ENCODE data around the gene PATL2. TPM values are rescaled to one million over a fixed set of nuclear protein-coding genes. Genes with fewer than 3 reads are reported as not detected.

PATL2 gene
- total RNA-seq, 6 experiments from 2014 or later: 0.28 to 1.9 (median 0.71) TPM

DNA sequence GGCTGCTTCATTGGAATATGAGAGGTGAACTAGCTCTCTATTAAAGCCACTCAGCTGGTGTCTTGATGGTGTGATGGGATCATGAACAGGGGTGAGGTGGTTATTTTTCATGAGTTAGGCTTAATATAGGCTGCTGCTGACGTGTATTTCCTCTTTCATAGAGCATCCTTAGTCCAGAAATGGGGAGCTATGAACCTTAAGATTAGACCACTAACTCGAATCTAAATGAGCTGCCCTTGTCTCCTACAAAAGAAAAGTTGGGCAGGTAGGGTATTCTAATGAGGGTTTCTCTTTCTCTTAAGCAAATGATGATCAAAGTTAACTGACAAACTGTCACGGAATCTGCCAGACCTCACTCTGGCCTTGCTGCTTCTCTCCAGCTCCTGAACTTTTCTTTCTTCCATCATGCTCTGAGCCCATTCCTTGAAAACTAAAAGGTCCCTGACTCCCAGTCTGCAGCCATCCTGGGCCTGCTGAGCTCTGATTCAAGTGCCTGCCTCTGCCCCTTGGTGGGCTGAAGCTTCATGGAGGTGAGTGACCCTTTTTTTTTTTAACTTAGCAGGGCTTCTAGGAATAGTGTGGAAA is 25.1 kb upstream of the PATL2 start, which contains the start of gene TRIM69:
TRIM69 (plus strand) TSS at position 348 of the 585 bp plus-strand sequence; CDS start at position 525, 177 bp downstream.
- no peaks in the 10 kb centered on the region for H3K36me3 ChIP-seq
- H3K4me1 ChIP-seq: no peaks in the 10 kb centered on the region
- H3K9me3 ChIP-seq: no peaks in the 10 kb centered on the region
- TF ChIP-seq, protein P1, sequence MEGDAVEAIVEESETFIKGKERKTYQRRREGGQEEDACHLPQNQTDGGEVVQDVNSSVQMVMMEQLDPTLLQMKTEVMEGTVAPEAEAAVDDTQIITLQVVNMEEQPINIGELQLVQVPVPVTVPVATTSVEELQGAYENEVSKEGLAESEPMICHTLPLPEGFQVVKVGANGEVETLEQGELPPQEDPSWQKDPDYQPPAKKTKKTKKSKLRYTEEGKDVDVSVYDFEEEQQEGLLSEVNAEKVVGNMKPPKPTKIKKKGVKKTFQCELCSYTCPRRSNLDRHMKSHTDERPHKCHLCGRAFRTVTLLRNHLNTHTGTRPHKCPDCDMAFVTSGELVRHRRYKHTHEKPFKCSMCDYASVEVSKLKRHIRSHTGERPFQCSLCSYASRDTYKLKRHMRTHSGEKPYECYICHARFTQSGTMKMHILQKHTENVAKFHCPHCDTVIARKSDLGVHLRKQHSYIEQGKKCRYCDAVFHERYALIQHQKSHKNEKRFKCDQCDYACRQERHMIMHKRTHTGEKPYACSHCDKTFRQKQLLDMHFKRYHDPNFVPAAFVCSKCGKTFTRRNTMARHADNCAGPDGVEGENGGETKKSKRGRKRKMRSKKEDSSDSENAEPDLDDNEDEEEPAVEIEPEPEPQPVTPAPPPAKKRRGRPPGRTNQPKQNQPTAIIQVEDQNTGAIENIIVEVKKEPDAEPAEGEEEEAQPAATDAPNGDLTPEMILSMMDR (IDR thresholded peaks at IDR 0.05): no peak
- TF ChIP-seq POLR2A (IDR thresholded peaks at IDR 0.05): no peak
- peak within 1 kb of the TSS; percentile 4 to 48 (median 31) for H3K27ac ChIP-seq
- peak in 2 of 4 donors; percentile 9 to 26 for ATAC-seq
- no peak within 1 kb of the TSS for H3K4me3 ChIP-seq
- no peak for DNase-seq
- 71% methylated on average over 3 of the region's 3 CpGs for WGBS (ENCODE audit: insufficient coverage, low coverage, low lambda C conversion rate, missing lambda C conversion rate)
- intact Hi-C loops (cut with DNase I): loop anchor here (10.0 kb wide), 1 partner anchor 71 kb away; the partner anchor contains the start of gene SPG11 (in 2 of the 2)
- H3K27me3 ChIP-seq: no peaks in the 10 kb centered on the region

DNA sequence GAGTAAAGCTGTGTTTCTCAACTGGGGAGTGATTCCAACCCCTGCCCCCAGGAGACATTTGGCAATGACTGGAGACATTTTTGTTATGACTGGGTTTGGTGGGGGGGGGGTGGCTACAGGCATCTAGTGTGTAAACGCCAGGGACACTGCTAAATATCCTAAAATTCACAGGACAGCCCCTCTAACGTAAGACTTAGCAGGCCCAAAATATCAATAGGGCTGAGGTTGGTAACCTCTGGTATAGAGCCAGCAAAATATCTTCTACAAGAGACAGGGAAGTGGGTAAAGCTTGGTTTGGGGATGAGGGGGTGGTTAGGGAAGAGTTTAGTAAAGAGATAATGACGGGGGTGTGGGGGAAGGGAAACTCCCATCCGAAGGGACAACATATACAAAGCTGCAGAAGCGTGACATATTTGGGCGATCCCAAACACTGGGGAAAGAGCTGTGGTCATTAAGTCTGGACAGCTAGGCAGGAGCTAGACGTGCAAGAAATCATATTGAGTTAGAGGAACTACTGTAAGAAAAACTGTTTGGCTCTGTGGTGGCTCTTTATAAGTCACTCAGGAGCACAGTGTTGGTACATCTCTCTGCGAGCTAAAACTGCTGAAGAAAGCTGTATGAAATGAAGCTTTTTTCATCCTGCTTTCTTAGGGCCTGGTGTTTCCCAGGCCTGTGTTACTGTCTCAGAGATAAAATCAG is 24.5 kb upstream of the PATL2 start:
- no peaks in the 10 kb centered on the region for H3K9me3 ChIP-seq
- H3K36me3 ChIP-seq: no peaks in the 10 kb centered on the region
- H3K27ac ChIP-seq: peak overlapping the region; percentile 4 to 48 (median 31)
- H3K27me3 ChIP-seq: no peaks in the 10 kb centered on the region
- ATAC-seq (peak; percentile 49 to 72 (median 60)), DNase-seq (no peak)
- 40% methylated on average over 8 of the region's 8 CpGs for WGBS (ENCODE audit: insufficient coverage, low coverage, low lambda C conversion rate, missing lambda C conversion rate)
- peaks cover 0 to 3% (median 0%) of the 10 kb centered on the region in 4 donors for H3K4me1 ChIP-seq
- intact Hi-C loops (cut with DNase I): loop anchor here (10.0 kb wide), 1 partner anchor 71 kb away; the partner anchor contains the start of gene SPG11 (in 2 of the 2)
- no peak for TF ChIP-seq POLR2A (IDR thresholded peaks at IDR 0.05)
- TF ChIP-seq, protein P1 (IDR thresholded peaks at IDR 0.05): no peak
- no peak overlapping the region for H3K4me3 ChIP-seq

DNA sequence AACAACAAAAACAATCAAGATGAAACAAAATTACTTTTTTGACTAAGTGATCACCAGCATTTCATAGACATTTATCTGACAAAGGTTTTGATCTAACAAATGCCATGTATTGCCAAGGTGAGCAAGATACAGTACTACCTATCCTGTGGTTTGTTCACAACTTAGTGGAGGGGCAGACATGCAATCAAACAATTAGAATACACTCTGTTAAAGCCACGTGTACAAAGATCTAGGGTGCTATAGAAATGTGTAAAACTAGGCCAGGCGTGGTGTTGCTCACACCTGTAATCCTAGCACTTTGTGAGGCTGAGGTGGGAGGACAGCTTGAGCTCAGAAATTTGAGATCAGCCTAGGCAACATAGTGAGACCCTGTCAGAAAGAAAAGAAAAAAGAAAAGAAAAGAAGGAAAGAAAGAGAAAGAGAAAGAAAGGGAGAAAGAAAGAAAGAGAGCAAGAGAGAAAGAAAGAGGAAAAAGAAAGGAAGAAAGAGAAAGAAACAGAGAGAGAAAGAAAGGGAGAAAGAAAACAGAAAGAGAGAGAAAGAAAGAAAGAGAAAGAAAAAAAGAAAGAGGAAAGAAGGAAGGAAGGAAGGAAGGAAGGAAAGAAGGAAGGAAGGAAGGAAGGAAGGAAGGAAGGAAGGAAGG is 23.8 kb upstream of the PATL2 start:
- DNase-seq (no peak), ATAC-seq (no peak)
- H3K27me3 ChIP-seq: no peaks in the 10 kb centered on the region
- H3K4me3 ChIP-seq: no peak overlapping the region
- no peaks in the 10 kb centered on the region for H3K9me3 ChIP-seq
- intact Hi-C loops (cut with DNase I): loop anchor here (10.0 kb wide), 1 partner anchor 70 kb away; the partner anchor contains the start of gene SPG11 (in 2 of the 2)
- TF ChIP-seq, protein P1 (IDR thresholded peaks at IDR 0.05): no peak
- no peak for TF ChIP-seq POLR2A (IDR thresholded peaks at IDR 0.05)
- H3K27ac ChIP-seq: peak overlapping the region in 1 of 3 donors; percentile 48
- no peaks in the 10 kb centered on the region for H3K36me3 ChIP-seq
- peaks cover 0 to 10% (median 0%) of the 10 kb centered on the region in 4 donors for H3K4me1 ChIP-seq
- 83% methylated on average over 2 of the region's 2 CpGs for WGBS (ENCODE audit: insufficient coverage, low coverage, low lambda C conversion rate, missing lambda C conversion rate)

DNA sequence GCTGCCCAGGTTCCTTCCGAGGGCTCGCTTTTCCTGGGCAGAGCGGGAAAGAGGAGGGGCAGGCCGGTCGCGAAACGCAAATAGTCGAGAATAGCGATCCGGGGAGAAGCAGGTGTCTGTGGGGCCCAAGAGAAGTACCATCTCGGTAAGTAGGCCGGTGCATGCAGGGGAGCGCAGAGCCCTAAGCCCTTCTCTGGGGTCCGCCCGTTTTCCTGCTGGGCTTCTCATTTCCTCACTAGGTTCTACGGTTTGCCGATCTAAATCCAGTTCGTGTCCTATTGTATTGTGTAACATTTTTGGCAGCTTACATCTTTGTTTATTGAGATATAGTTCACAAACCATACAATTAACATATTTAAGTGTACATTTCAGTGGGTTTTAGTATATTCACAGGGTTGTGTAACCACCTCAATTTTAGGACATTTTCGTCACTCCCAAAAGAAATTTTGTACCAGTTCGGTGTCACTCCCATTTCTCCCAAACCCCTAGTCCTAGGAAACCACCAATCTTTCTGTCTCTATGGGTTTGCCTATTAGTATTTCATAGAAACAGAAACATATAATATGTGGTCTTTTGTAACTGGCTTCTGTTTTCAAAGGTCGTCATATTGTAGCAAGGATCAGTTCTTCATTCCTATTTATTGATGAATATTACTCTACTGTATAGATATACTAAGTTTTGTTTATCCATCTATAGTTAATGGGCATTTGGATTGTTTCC is 18.4 kb upstream of the PATL2 start:
- peak overlapping the region; percentile 62 to 81 (median 72) for H3K4me3 ChIP-seq
- no peak for TF ChIP-seq POLR2A (IDR thresholded peaks at IDR 0.05)
- TF ChIP-seq, protein P1 (IDR thresholded peaks at IDR 0.05): no peak
- peak overlapping the region; percentile 97 to 99 (median 98) for H3K27ac ChIP-seq
- intact Hi-C loops (cut with DNase I): loop anchor here (10.0 kb wide), 1 partner anchor 65 kb away; the partner anchor contains the start of gene SPG11 (in 2 of the 2)
- peak; percentile 19 to 31 (median 28) for ATAC-seq
- H3K4me1 ChIP-seq: peaks cover 0 to 15% (median 6%) of the 10 kb centered on the region in 4 donors
- no peaks in the 10 kb centered on the region for H3K27me3 ChIP-seq
- no peaks in the 10 kb centered on the region for H3K9me3 ChIP-seq
- peak in 2 of 3 donors; percentile 46 to 60 for DNase-seq
- WGBS (ENCODE audit: insufficient coverage, low coverage, low lambda C conversion rate, missing lambda C conversion rate): 1% methylated on average over 18 of the region's 21 CpGs
- no peaks in the 10 kb centered on the region for H3K36me3 ChIP-seq

Data from right lobe of liver (tissue), 6 donors.